GM23338 (cell line): Measurements from ENCODE around the gene BRD7. TPM values are rescaled to one million over a fixed set of nuclear protein-coding genes. Genes with fewer than 3 reads are reported as not detected.

ENCODE experiments used
- ATAC-seq: fragments of 200-7000 bp; cut with Tn5 transposase; 3 replicates; pipeline ENCODE4 v1.9.1; 2020
- DNase-seq: peaks from one replicate; pipeline ENCODE4 v3.0.0-alpha.2; 2015; ENCODE audit warnings: low spot score
- H2AFZ ChIP-seq: fragments of 200-600 bp; sonication (generic); 2 replicates; pipeline ENCODE4 v1.8.0; 2016; ENCODE audit warnings: antibody characterized with exemption, mild to moderate bottlenecking, moderate library complexity
- H3F3A ChIP-seq: fragments of 200-600 bp; sonication (generic); replicated peaks from 2 replicates; pipeline ENCODE4 v1.8.0; 2017; ENCODE audit warnings: antibody characterized with exemption, mixed run types, low read depth
- H3K27ac ChIP-seq: fragments of 200-600 bp; sonication (generic); 2 replicates; pipeline ENCODE4 v1.6.1; 2016; ENCODE audit warnings: low read depth
- H3K27me3 ChIP-seq: fragments of 200-600 bp; sonication (generic); 2 replicates; pipeline ENCODE4 v1.8.0; 2016; ENCODE audit warnings: mild to moderate bottlenecking, mixed run types, moderate library complexity; ENCODE audit not compliant: insufficient read depth
- H3K36me3 ChIP-seq: fragments of 200-600 bp; sonication (generic); 2 replicates; pipeline ENCODE4 v1.8.0; 2016; ENCODE audit warnings: mild to moderate bottlenecking; ENCODE audit not compliant: insufficient read depth
- H3K4me1 ChIP-seq: fragments of 200-600 bp; sonication (generic); 2 replicates; pipeline ENCODE4 v1.8.0; 2016; ENCODE audit warnings: mild to moderate bottlenecking, moderate library complexity; ENCODE audit not compliant: insufficient read depth
- H3K4me2 ChIP-seq: fragments of 200-600 bp; sonication (generic); 2 replicates; pipeline ENCODE4 v1.7.1; 2017; ENCODE audit warnings: mixed run types
- H3K4me3 ChIP-seq: fragments of 200-600 bp; sonication (generic); 2 replicates; pipeline ENCODE4 v1.6.1; 2016; ENCODE audit warnings: mixed run types
- H3K79me2 ChIP-seq: fragments of 200-600 bp; sonication (generic); replicated peaks from 2 replicates; pipeline ENCODE4 v1.8.0; 2017; ENCODE audit warnings: mild to moderate bottlenecking; ENCODE audit not compliant: insufficient read depth
- H3K9me2 ChIP-seq: fragments of 200-600 bp; sonication (generic); 2 replicates; pipeline ENCODE4 v1.8.0; 2017; ENCODE audit not compliant: insufficient read depth
- H4K20me1 ChIP-seq: fragments of 200-600 bp; sonication (generic); replicated peaks from 2 replicates; pipeline ENCODE4 v1.8.0; 2017; ENCODE audit warnings: mild to moderate bottlenecking; ENCODE audit not compliant: insufficient read depth
- H3K27ac Mint-ChIP-seq: 2 replicates; pipeline ENCODE4 v1.8.0; 2020; ENCODE audit warnings: inconsistent platforms, mild to moderate bottlenecking, moderate library complexity, mixed read lengths
- H3K27me3 Mint-ChIP-seq: 3 replicates; pipeline ENCODE4 v1.8.0; 2022; ENCODE audit warnings: low read depth, mild to moderate bottlenecking, moderate library complexity, mixed read lengths, inconsistent platforms; ENCODE audit not compliant: insufficient read depth, poor library complexity
- H3K36me3 Mint-ChIP-seq: 3 replicates; pipeline ENCODE4 v1.8.0; 2021; ENCODE audit warnings: low read depth, mild to moderate bottlenecking, inconsistent platforms, moderate library complexity, mixed read lengths
- H3K4me1 Mint-ChIP-seq: 3 replicates; pipeline ENCODE4 v1.8.0; 2020; ENCODE audit warnings: mild to moderate bottlenecking, inconsistent platforms, mixed read lengths
- H3K4me3 Mint-ChIP-seq: 3 replicates; pipeline ENCODE4 v1.8.0; 2021; ENCODE audit warnings: moderate library complexity, mild to moderate bottlenecking, inconsistent platforms, mixed read lengths
- H3K9me3 Mint-ChIP-seq: 3 replicates; pipeline ENCODE4 v1.8.0; 2020; ENCODE audit warnings: moderate library complexity, mild to moderate bottlenecking, inconsistent platforms, mixed read lengths
- CREB1 ChIP-seq: fragments of 250-450 bp; sonication (Bioruptor Pico); IDR thresholded peaks from 2 replicates; pipeline ENCODE4 v1.5.0; 2020; ENCODE audit warnings: low read depth, mild to moderate bottlenecking, moderate library complexity
- ETS1 ChIP-seq: IDR thresholded peaks from 2 replicates; pipeline ENCODE4 v1.6.1; 2016; ENCODE audit warnings: antibody characterized with exemption
- EZH2 ChIP-seq: fragments of 200-600 bp; sonication (generic); IDR thresholded peaks from one replicate; pipeline ENCODE4 v1.8.0; 2017; ENCODE audit warnings: antibody characterized with exemption, mild to moderate bottlenecking, low read depth; ENCODE audit not compliant: unreplicated experiment
- EZH2phosphoT487 ChIP-seq: fragments of 200-600 bp; sonication (generic); IDR thresholded peaks from one replicate; pipeline ENCODE4 v1.8.1; 2018; ENCODE audit warnings: antibody characterized with exemption; ENCODE audit not compliant: unreplicated experiment
- JUNB ChIP-seq: IDR thresholded peaks from one replicate; pipeline ENCODE4 v1.6.1; 2016; ENCODE audit warnings: antibody characterized with exemption; ENCODE audit not compliant: unreplicated experiment
- NANOG ChIP-seq: IDR thresholded peaks from 2 replicates; pipeline ENCODE4 v1.6.1; 2016; ENCODE audit warnings: antibody characterized with exemption, borderline replicate concordance
- POLR2AphosphoS5 ChIP-seq: IDR thresholded peaks from 2 replicates; pipeline ENCODE4 v1.6.1; 2016; ENCODE audit warnings: antibody characterized with exemption, low read depth
- STAT1 ChIP-seq: IDR thresholded peaks from one replicate; pipeline ENCODE4 v1.6.1; 2016; ENCODE audit warnings: antibody characterized with exemption; ENCODE audit not compliant: unreplicated experiment
- ZNF114 ChIP-seq: fragments of 250-450 bp; sonication (Bioruptor Pico); IDR thresholded peaks from 2 replicates; pipeline ENCODE4 v1.5.0; 2020; ENCODE audit warnings: mild to moderate bottlenecking, moderate library complexity
- ZNF331 ChIP-seq: fragments of 250-450 bp; sonication (Bioruptor Pico); IDR thresholded peaks from 2 replicates; pipeline ENCODE4 v1.5.0; 2020; ENCODE audit warnings: low read depth, mild to moderate bottlenecking, moderate library complexity
- ZNF462 ChIP-seq: fragments of 250-450 bp; sonication (Bioruptor Pico); IDR thresholded peaks from 2 replicates; pipeline ENCODE4 v1.5.0; 2020; ENCODE audit warnings: mild to moderate bottlenecking, moderate library complexity
- polyA plus RNA-seq: library from polyadenylated mRNA; unstranded; fragments of >200 nt; fragmentation: Nextera tagmentation; extraction: Ambion mirVana; gene quantifications from 2 replicates; pipeline ENCODE4 v1.2.1, GENCODE V29; 2016
- total RNA-seq: library from RNA; depleted of rRNA; stranded (reverse); fragments of >200 nt; shearing (Covaris generic); gene quantifications from 2 replicates; pipeline ENCODE4 v1.2.3, GENCODE V29; 2014
- TF ChIP-seq, protein P1 (sequence below): IDR thresholded peaks from one replicate; pipeline ENCODE4 v1.6.1; 2018; ENCODE audit warnings: antibody characterized with exemption; ENCODE audit not compliant: unreplicated experiment
- TF ChIP-seq, protein P2 (sequence below), 2 experiments: fragments of 200-600 bp in 1 of 2; sonication (generic) in 1 of 2; conservative IDR thresholded peaks; 2 replicates each; pipeline versions ENCODE4 v1.5.1 to v1.6.1; 2016 to 2017; ENCODE audit warnings: antibody characterized with exemption in 2 of 2, low read depth in 2 of 2, mild to moderate bottlenecking in 2 of 2, moderate library complexity in 1 of 2

BRD7 gene
- total and polyA plus RNA-seq, 2 experiments from 2014 or later = 93.0 to 149 TPM

DNA sequence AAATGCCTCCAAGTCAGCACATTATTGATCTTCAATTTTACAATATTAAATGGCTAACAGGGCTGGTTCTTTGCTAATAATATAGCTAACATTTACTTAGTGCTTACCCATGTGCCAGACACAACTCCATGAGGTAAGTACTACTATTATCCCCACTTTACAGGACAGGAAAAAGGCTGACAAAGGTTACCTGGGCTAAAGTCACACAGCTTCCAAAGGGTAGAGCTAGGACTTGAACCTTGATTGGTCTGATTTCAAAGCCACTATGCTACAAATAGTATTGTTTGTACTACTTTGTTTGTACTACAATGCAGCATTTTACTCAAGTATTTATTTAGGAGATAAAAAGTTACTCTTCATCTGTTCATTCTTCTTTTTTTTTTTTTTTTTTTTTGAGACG lies 31.9 kb downstream of the BRD7 start:
- H3K4me1 Mint-ChIP-seq = no peaks in the 10 kb centered on the region
- H3K9me2 ChIP-seq = no peaks in the 10 kb centered on the region
- no peaks in the 10 kb centered on the region for H3K4me1 ChIP-seq
- no peak overlapping the region for H2AFZ ChIP-seq
- peaks cover 15% of the 10 kb centered on the region for H3K79me2 ChIP-seq
- H3K27ac ChIP-seq = no peak overlapping the region
- no peaks in the 10 kb centered on the region for H3F3A ChIP-seq
- H4K20me1 ChIP-seq = peaks cover 10% of the 10 kb centered on the region
- TF ChIP-seq POLR2AphosphoS5 = no peak
- no peak for TF ChIP-seq EZH2phosphoT487
- TF ChIP-seq, protein P1, sequence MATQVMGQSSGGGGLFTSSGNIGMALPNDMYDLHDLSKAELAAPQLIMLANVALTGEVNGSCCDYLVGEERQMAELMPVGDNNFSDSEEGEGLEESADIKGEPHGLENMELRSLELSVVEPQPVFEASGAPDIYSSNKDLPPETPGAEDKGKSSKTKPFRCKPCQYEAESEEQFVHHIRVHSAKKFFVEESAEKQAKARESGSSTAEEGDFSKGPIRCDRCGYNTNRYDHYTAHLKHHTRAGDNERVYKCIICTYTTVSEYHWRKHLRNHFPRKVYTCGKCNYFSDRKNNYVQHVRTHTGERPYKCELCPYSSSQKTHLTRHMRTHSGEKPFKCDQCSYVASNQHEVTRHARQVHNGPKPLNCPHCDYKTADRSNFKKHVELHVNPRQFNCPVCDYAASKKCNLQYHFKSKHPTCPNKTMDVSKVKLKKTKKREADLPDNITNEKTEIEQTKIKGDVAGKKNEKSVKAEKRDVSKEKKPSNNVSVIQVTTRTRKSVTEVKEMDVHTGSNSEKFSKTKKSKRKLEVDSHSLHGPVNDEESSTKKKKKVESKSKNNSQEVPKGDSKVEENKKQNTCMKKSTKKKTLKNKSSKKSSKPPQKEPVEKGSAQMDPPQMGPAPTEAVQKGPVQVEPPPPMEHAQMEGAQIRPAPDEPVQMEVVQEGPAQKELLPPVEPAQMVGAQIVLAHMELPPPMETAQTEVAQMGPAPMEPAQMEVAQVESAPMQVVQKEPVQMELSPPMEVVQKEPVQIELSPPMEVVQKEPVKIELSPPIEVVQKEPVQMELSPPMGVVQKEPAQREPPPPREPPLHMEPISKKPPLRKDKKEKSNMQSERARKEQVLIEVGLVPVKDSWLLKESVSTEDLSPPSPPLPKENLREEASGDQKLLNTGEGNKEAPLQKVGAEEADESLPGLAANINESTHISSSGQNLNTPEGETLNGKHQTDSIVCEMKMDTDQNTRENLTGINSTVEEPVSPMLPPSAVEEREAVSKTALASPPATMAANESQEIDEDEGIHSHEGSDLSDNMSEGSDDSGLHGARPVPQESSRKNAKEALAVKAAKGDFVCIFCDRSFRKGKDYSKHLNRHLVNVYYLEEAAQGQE = no peak
- TF ChIP-seq NANOG = no peak
- TF ChIP-seq, protein P2, sequence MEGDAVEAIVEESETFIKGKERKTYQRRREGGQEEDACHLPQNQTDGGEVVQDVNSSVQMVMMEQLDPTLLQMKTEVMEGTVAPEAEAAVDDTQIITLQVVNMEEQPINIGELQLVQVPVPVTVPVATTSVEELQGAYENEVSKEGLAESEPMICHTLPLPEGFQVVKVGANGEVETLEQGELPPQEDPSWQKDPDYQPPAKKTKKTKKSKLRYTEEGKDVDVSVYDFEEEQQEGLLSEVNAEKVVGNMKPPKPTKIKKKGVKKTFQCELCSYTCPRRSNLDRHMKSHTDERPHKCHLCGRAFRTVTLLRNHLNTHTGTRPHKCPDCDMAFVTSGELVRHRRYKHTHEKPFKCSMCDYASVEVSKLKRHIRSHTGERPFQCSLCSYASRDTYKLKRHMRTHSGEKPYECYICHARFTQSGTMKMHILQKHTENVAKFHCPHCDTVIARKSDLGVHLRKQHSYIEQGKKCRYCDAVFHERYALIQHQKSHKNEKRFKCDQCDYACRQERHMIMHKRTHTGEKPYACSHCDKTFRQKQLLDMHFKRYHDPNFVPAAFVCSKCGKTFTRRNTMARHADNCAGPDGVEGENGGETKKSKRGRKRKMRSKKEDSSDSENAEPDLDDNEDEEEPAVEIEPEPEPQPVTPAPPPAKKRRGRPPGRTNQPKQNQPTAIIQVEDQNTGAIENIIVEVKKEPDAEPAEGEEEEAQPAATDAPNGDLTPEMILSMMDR (conservative IDR thresholded peaks at IDR 0.05; ENCODE audit: low read depth in 2 of 2) = no peak
- no peak for TF ChIP-seq JUNB
- TF ChIP-seq ZNF331 (CRISPR knock-in tag) = no peak
- no peak for TF ChIP-seq ETS1
- no peak for TF ChIP-seq CREB1
- TF ChIP-seq EZH2 = no peak
- no peak for TF ChIP-seq ZNF462 (CRISPR knock-in tag)
- no peak for TF ChIP-seq ZNF114 (CRISPR knock-in tag)
- no peak for TF ChIP-seq STAT1
- peaks cover 53% of the 10 kb centered on the region for H3K36me3 Mint-ChIP-seq
- H3K9me3 Mint-ChIP-seq = no peaks in the 10 kb centered on the region
- H3K27me3 Mint-ChIP-seq = no peaks in the 10 kb centered on the region
- H3K27me3 ChIP-seq = no peaks in the 10 kb centered on the region
- H3K4me2 ChIP-seq = no peak overlapping the region
- no peak overlapping the region for H3K4me3 Mint-ChIP-seq
- H3K4me3 ChIP-seq = no peak overlapping the region
- ATAC-seq (no peak), DNase-seq (no peak)
- peaks cover 19% of the 10 kb centered on the region; the same call in 1 of the 2 replicates for H3K36me3 ChIP-seq
- H3K27ac Mint-ChIP-seq = no peak overlapping the region
